Measurements from ENCODE around the gene ZBTB17.
"Not testable (repeated sequence)": the region's sequence is repeated elsewhere in the genome, so short reads cannot be mapped to it uniquely, and the experiment has no call there.

ZBTB17 gene

DNA sequence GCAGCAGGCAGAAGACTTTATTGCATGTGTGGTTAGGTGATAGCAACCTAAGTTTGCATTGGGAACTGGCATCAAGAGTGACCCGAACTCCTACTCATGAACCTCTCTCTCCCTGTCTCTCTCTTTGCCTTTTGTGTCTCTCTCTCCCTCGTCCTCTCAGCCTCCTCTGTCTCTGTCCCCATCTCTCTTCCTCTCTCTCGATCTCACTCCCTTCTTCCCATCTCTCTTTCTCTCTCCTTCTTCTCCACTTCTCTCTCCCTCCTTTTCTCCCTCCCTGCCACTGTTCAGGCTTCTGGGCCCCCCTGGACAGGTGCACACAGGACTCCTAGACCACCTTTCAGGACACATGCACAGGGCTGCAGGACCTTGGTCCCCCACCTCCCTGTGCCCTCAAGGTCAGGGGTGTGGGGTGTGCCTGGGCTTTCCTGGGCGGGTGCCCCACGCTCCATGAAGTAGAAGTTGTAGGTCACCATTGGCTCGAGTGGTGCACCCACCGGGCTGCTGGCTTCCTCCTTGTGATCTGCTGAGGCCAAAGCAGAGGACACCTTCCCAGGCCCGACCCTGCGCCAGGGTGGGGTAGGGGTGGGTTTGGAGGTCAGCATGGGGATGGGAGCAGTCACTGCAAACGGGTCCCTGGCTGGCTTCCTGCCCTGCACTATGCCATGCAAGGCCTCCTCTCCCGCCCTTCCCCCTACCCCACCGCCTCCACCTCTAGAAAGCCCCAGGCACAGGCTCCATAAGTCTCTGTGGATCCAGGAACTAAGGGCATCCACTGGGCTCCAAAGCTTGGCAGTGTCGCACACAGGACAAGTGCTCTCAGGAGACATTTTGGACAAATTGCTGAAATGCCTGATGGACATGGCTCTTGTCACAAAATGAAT, 13.2 kb upstream of the ZBTB17 start:
- no peak for DNase-seq

DNA sequence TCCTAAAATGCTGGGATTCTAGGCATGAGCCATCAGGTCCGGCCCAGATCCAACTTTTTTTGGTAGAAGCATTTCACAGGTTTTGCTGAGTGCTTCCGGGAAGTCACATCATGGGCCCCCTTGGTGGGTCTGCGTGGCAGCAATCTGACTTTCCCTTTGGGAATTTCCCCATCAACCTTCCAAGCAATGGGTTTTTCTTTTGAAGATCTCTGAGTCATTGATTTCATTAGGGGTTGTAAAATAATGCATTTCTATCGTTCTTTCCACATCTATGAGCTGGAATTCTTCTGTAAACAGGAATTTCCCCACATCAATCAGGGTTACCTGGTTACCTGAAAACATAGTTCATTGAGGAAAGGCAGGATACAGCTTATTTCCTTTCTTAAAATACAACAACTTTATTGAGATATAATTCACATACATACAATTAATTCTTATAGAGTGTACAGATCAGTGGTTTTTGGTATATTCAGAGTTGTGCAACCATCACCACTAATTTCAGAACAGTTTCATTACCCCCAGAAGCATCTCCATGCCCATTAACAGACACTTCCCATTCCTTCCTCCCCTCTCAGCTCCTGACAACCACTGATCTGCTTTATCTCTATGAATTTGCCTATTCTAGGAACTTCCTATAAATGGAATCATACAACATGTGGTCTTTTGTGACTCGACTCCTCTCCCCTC, 9.9 kb upstream of the ZBTB17 start:
- no peak for DNase-seq

DNA sequence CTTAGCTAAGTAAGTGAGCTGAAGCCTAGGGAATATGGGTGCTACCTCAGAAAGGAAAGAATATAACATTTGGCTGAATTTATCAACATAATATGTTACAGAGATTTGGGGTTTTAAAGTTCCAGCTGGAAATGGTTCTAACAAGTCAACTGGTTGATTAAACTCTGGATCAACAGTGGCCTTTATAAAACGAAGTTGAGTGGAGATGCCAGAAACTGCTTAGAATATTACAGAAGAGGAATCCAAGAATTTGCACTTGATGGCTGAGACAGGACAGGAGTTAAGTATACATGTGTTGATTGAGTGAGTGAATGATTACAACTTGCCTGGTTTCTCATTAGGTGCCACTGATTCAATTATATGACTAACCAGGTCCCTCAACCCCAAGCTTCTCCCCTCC, 7.4 kb upstream of the ZBTB17 start:
- no peak for DNase-seq

DNA sequence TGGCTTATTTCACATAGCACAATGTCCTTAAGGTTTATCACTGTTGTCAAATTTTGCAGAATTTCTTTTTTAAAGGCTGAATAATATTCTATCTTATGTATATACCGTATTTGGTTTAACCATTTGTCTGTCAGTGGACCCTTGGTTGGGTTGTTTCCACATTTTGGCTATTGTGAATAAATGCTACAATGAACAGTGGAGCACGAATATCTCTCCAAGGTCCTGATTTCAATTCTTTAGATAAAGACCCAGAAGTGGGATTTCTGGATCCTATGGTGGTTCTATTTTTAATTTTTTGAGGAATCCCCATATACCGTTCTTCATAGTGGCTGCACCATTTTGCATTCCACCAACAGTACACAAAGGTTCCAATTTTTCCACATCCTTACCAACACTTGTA, 5.8 kb upstream of the ZBTB17 start:
- DNase-seq = no peak

DNA sequence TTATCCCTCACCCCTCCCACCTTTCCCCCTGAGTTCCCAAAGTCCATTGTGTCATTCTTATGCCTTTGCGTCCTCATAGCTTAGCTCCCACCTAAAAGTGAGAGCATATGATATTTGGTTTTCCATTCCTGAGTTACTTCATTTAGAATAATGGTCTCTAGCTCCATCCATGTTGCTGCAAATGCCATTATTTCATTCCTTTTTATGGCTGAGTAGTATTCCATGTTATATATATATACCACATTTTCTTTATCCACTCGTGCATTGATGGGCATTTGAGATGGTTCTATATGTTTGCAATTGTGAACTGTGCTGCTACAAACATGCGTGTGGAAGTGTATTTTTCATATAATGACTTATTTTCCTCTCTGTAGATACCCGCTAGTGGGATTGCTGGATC, 2.0 kb upstream of the ZBTB17 start:
- DNase-seq = not testable (repeated sequence)

DNA sequence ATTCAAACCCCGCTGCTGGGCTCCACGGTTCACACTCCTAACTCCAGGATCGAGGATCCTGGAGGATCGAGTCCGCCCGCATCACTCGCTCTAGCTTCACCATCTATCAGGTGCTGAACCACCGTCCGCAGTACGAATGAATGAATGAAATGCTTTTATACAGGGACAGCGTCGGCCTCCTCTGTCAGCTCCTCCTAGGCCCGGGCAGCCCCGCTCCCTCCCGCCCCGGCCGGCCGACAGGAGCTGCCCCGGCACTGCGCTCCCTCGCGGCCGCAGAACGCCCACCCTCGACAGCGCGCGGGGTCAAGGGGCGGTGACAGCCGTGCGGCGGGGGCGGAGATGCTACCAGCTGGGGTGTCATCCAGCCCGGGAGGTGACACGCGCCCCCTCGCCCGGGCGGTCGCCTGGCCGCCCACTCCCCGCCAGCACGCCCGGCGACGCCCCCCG, 520 bp downstream of the ZBTB17 start:
- peak; percentile 81 for DNase-seq

DNA sequence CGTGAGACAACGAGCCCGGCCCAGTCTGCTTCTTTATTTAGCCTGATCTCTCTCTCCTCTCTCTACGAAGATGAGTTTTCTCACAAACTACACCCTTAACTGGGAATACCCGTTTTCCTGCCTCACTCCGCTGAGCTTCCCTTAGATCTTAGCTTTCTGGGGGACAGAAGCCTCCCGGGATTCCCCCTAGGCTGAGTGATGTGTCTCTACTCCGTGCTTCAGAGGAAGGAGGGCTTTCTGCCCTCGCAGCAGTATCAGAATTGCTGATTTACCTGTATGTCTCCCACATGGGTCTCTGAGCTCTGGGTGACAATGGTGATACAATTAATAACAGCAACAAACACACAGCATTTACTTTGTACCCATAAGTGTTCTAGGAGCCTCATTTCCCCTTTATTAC, 1.0 kb downstream of the ZBTB17 start:
- DNase-seq = peak; percentile 30

DNA sequence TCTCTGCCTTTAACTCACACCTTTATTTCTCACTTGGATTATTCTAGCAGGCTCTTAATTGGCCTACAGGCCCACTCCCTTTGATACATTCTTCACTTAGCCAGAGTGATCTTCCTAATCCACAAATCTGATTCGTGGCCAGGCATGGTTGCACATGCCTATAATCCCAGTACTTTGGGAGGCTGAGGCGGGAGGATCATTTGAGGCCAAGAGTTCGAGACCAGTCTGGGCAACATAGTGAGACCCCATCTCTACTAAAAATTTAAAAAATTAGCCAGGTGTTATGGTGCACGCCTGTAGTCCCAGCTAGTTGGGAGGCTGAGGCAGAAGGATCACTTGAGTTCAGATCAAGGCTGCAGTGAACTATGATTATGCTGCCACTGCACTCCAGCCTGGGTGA, 2.1 kb downstream of the ZBTB17 start:
- no peak for DNase-seq

DNA sequence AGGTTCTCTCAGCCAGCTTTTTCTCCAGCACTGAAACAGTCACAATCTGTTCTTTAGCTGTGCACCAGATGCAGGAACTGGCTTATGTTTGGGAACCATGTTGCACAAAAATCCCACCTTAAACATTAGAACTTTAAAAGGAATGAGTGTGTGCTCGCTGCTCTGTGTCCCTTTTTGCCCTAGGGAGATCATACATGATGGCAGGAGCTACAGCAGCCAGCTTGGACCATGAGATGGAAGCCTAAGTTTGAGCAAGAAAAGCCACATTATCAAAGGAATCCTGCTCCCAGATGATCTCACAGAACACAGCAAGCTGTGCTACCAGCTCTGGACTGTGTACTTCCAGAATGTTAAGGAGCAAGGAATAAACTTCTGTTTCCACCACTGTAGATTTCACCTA, 3.5 kb downstream of the ZBTB17 start:
- DNase-seq = no peak

DNA sequence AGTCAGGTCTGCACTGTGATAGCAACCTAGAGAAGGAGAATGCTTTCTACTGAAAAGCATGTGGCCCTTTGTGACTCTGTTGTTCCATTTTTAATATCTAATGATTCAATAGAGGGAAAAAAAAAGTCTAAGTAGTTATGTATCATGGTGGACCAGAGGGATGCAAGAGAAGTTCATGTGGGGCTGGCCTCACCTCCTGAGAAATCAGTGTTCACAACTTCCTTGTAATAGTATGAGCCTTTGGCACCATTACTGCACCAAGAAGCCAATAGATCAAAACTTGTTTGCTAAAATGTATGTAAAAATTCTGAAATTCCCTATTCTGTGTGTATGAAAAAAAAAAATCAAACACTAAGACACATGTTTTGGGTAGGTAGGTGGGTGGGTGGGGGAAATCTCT, 5.0 kb downstream of the ZBTB17 start:
- DNase-seq = no peak

DNA sequence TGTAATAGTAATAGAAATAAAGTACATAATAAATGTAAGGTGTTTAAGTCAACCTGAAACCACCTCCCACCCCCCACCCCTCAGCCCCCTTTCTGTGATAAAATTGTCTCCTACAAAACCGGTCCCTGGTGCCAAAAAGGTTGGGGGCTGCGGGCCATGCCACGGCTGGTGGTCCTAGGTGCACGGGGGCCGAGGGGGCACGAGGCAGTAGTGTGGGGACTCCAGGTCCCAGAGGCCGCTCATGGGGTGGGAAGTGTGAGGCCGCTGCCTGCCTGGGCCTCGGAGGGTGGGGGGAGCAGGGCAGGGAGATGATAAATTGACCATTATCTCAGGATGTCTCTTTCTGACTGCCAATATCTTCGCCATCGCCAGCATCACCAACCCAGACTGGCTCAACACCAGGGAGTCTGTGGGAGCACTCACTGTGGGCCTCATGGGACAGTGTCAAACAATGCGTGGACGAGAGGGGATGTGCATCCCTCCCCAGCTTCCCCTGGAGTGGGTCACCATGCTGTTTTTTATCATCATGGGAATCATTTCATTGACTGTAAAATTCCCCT, 6.5 kb downstream of the ZBTB17 start:
- no peak for DNase-seq

DNA sequence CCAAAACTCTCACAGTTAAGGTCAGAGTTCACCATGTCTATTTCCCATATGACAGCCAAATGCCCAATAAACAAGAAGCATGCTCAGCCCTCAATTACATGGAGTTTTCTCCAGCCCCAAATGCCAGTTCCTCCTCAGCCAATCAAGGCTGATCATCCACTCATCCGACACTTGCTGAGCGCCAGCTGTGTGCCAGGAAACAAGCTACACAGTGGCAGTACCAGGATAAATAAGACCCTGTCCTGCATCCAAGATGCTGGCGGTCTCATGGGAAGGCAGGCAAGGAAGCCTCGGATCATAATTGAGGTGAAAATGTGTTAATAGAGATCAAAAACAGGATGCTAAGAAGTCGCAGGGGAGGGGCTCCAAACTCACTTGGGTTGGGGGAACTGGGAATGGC, 7.7 kb downstream of the ZBTB17 start:
- DNase-seq = no peak

DNA sequence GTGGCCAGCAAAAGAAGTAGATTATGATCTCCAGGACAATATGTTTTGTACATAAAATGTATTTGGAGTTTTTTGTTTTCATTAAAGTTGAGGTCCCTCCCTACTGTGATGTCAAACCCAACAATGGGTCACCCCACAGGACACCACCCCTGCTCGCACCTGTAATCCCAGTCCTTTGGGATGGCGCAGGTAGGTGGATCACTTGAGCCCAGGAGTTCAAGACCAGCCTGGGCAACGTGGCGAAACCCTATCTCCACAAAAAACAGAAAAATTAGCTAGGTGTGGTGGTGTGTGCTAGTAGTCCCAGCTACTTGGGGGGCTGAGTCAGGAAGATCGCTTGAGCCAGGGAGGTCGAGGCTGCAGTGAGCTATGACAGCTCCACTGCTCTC, 9.0 kb downstream of the ZBTB17 start:
- no peak for DNase-seq

DNA sequence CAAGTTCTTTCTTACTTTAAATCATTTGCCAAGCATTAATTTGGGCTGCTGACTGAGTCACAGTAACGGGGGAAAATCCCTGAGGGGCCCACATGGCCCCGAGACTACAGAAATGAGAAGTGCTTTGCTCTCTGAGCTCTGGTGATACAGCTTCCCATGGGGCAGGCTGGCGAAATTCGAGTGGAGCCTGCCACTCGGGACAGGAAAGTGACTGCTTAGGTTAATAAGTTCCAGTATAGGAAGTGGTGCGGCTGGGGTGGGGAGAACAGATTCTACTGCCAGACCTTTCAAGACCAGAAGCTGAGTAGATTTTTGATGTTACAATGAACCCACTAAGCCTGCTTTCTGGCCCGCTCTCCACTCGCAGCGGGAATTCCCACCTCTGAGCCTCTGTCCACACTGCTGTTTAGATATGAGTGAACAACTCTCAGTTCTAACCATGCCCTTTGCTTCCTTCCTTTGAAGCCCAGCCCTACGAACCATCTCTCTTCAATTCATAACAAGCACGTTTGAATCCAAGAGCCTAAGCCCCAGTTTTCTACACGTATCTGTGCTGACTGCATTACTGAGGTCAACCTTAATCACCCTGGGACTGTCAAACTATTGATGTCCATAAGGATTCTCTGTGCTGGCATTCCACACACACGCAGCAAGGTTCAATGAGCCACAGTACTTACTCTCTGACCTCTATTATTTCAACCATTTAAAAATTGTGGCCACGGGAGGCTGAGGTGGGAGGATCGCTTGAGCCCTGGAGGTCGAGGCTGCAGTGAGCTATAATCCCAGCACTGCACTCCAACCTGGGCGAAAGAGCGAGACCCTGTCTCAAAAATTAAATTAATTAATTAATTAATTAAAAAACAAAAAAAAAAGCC, 9.6 kb downstream of the ZBTB17 start:
- peak; percentile 78 for DNase-seq

DNA sequence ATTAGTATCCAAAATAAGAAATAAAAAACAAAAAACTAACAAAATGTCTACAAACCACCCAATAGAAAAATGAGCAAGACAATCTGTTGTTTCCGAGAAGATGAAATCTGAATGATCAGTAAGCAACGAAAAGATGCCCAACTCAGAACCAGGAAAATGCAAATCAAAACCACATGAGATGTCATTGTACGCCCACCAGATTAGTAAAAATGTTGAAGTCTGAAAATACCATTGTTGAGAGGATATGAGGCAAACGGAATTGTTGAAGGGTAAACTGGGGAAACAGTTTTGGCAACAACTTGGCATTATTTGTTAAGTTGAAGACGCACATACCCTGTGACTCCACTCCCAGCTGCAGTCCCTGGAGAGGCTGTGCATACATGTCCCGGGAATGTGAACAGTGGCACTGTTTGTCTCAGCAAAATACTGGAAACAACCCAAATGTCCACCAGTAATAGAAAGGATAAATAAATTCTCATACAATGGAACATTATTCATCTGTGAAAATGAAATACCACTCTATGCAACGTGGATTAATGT, 10.6 kb downstream of the ZBTB17 start:
- no peak for DNase-seq

DNA sequence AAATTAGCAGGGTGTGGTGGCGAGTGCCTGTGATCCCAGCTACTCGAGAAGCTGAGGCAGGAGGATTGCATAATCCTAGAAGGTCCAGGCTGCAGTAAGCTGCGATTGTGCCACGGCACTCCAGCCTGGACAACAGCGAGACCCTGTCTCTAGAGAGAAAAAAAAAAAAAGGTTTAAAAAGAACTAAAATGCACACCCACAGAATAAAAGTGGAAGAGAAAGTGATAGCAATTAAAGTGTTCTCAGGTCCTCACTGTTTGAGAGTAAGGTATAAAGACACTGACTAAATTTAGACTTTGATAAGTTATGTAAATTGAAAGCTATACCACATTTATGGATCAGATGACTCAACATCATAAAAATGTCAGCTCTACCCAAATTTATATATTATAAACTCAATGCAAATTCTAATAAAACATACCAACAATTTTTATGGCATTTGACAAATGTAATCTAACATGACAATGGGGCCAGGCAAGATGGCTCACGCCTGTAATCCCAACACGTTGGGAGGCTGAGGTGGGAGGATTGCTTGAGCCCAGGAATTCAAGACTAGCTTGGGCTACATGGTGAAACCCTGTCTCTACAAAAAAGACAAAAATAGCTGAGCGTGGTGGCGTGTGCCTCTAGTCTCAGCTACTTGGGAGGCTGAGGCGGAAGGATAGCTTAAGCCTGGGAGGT, 11.8 kb downstream of the ZBTB17 start:
- no peak for DNase-seq

DNA sequence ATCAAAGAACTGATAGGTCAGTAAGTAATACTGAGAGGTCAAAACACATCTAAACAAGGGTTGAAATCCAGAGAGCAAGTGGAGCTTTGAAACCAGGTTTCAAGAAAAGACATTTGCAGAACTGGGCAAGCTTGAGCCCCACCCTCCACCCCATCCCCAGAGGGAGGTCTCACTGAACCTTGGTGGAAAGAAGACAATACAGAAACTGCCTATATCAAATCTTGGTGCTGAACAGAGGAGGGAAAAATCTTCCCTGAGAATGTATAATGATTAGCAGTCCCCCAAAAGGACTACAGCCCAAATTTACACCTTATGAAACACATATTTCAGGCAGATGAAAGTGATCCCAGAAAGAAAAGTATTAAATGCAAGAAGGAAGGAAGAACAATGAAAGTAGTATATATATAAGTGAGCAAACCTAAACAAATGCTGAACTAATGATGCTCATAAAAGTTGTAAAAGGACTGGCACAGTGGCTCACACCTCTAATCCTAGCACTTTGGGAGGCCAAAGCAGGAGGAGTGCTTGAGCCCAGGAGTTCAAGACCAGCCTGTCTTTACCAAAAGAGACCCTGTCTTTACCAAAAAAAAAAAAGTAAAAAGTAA, 12.4 kb downstream of the ZBTB17 start:
- DNase-seq = no peak

DNA sequence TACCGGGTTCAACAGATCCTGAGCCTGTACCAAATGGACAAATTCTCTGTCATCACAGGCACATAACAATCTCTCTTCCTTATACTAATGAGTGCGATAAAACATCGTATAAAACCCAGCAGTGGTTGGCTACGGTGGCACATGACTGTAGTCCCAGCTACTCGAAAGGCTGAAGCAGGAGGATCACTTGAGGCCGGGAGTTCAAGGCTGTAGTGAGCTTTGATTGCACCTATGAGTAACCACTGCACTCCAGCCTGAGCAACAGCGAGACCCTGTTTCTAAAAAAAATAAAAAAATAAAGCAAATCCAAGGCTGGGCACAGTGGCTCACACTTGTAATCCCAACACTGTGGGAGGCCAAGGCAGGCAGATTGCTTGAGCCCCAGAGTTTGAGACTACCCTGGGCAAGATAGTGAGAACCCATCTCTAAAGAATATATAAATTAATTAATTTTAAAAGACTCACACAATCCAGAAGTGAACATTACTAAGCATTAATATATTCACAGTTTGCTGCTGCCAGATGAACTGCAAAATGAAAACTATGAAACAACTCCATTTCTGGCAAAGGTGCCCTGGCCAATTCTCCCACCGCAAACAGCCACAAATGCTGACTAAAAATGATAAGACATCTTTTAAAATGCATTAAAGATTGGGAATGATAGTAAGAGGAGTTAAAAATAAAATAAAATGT, 13.1 kb downstream of the ZBTB17 start:
- DNase-seq = no peak

DNA sequence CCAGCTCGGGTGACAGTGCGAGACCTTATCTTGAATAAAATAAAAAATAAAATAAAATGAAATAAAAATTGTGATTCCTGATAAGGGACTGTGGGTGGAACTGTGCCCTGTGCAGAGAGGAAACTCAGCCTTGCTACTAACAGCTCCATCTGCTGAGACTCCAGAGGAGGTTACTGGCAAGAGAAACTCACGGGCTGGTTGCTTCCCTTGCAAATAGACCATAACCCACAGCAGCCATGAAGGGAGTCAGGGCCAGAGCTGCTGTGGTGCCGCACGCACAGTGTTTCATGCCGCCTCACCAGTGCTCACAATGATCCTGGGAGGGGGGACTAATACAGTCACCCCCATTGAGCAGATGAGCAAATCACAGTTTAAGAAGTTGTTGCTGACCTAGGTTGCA, 13.7 kb downstream of the ZBTB17 start:
- no peak for DNase-seq

DNA sequence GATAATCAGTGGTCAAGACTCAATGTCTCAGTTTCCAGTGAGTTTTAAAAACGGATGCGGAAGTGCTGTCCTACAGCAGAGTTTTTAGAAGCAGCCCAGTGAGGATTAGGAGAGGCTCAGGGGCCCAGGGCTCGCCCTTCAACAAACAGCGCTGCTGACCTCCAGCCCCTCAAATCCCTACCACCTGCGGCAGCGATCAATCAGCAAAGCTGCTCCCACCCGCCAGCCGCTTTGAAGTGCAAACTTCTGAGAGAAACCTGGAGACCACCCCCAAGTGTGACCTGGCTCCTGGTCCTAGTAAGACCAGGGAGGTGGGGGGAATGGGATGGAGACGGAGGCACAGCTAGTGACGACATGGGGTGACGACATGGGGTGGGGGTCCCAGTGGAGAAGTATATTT, 14.4 kb downstream of the ZBTB17 start:
- no peak for DNase-seq

DNA sequence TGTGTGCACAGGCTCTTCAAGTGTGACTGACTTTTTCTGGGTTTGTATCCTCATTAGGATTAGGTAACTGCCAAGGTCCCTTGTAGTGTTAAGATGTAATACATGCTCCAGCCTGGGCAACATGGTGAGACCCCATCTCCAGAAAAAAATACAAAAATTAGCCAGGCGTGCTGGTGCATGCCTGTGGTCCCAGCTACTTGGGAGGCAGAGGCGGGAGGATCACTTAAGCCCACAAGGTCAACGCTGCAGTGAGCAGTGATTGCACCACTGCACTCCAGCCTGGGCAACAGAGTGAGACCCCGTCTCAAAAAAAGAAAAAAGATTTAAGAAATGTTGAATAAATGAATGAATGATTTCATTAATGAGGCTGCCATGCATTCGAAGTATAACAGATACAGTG, 15.1 kb downstream of the ZBTB17 start:
- no peak for DNase-seq
